GM12873 (cell line): ENCODE measurements around the gene GSDMA.

Source experiments
- TF ChIP-seq, protein P1 (sequence below): IDR thresholded peaks from 2 replicates; pipeline ENCODE4 v1.5.1; 2012; ENCODE audit warnings: low read depth, mild to moderate bottlenecking, moderate library complexity, low read length, control low read depth; ENCODE audit not compliant: insufficient read depth; ENCODE audit errors: missing control alignments

Gene GSDMA

DNA sequence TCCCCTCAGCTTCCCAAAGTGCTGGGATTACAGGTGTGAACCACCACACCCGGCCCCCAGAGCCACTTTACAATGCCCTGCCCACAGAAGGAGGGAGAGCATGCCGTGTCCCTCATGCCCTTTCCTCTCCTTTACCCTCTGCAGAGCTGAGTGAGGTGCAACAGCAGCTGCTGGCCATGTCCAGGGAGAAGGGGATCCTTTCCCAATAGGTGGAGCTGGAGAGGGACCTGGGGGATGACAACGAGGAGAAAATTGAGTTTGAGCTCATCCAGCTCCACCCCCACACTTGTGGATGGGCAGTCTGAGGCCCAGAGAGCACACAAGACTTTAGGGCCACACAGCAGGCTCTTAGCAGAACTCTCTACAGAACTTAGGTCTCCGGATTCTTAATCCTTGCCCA lies 7.9 kb upstream of the GSDMA start:
- TF ChIP-seq, protein P1, sequence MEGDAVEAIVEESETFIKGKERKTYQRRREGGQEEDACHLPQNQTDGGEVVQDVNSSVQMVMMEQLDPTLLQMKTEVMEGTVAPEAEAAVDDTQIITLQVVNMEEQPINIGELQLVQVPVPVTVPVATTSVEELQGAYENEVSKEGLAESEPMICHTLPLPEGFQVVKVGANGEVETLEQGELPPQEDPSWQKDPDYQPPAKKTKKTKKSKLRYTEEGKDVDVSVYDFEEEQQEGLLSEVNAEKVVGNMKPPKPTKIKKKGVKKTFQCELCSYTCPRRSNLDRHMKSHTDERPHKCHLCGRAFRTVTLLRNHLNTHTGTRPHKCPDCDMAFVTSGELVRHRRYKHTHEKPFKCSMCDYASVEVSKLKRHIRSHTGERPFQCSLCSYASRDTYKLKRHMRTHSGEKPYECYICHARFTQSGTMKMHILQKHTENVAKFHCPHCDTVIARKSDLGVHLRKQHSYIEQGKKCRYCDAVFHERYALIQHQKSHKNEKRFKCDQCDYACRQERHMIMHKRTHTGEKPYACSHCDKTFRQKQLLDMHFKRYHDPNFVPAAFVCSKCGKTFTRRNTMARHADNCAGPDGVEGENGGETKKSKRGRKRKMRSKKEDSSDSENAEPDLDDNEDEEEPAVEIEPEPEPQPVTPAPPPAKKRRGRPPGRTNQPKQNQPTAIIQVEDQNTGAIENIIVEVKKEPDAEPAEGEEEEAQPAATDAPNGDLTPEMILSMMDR: no peak

DNA sequence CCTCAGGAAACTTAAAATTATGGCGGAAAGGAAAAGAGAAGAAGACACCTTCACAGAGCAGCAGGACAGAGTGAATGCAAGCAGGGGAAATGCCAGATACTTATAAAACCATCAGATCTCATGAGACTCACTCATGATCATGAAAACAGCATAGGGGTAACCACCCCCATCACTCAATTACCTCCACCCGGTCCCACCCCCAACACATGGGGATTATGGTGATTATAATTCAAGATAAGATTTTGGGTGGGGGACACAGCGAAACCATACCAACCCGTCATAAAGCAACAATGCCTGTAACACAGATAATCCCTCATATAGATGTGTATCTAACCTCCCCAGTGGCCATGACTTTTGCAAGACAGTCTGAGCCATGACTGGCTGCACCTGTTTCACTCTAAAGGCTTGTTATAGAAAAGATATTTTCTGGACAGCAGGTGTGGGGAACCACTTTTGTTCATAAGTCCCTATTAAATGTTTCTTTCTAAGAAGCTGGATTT lies 7.0 kb upstream of the GSDMA start:
- TF ChIP-seq, protein P1: no peak

DNA sequence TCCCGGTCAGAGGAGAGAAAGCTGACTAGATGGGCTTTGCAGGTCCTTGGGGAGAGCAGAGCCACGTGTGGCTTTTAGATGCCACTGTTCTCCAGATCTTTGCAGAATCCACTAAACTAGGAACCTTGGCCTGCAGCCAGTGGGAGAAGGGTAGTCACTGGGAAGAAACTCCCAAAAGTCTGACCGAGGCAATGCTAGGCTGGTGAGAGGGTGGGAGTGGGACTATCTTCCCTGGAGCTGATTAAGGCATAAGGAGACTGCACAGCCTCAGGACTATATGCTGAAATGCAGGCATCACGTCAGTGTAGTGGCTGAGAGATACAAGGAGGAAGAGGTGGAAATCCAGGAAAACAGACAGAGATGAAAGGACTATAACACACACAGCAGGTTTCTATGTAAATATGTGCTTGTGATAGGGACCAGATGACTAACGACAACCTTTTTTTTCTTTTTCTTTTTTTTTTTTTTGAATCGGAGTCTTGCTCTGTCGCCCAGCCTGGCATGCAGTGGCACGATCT lies 2.2 kb upstream of the GSDMA start:
- TF ChIP-seq, protein P1: no peak

GRCh38 chr17:39963829-39964228 lies 1.0 kb downstream of the GSDMA start:
- TF ChIP-seq, protein P1: no peak

- TF ChIP-seq, protein P1: no peak
These were observed 2.4 kb downstream of the GSDMA start for GRCh38 chr17:39965017-39965699.

DNA sequence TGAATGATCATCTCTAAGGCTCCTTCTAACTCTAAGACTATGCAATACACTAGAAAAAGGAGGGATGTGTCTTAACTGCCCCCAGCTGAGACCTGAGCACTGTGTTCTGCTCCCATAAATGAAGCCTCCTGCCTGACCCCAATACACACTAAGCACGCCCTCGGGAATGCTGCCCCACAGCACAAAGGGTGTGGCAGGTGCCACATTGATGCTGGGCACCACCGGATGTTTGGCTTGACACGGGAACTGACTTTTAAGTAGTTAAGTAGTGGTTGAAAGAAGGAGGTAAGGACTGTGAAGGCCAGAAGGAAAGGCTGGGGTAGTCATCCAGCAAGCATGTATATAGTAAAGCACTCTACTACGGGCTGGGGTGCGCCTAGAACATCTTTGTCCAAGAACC lies 4.0 kb downstream of the GSDMA start:
- TF ChIP-seq, protein P1: no peak

DNA sequence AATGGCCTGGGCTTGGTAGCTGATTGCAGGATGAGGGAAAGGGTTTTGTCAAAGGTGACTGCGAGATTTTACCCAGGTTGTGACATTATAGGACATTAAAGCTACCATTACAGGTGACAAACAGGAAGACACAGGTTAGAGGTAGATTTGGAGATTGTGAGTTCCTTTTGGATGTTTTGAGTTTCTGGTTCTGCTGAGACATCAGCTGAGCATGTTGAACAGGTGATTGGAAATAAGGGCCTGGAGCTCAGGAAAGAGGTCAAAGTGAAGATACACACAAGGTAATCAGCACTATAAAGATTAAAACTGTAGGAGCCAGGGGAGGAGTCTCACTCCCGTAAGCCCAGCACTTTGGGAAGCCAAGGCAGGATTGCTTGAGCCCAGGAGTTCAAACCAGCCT lies 6.0 kb downstream of the GSDMA start:
- TF ChIP-seq, protein P1: no peak
